NB4 (cell line): ENCODE measurements around the gene ATP13A2.

Source experiments
- DNase-seq: peaks from one replicate; pipeline ENCODE4 v3.0.0; 2010; ENCODE audit warnings: low read depth
- H3K4me3 ChIP-seq: one replicate; pipeline ENCODE4 v1.5.1; 2011; ENCODE audit warnings: mild to moderate bottlenecking, low read depth, low read length, moderate library complexity
- CTCF ChIP-seq: IDR thresholded peaks from one replicate; pipeline ENCODE4 v1.5.1; 2012; ENCODE audit warnings: low read depth, low read length
- MAX ChIP-seq: IDR thresholded peaks from 2 replicates; pipeline ENCODE4 v1.6.1; 2011; ENCODE audit warnings: low read depth, low read length
- MYC ChIP-seq: IDR thresholded peaks from 2 replicates; pipeline ENCODE4 v1.6.1; 2011; ENCODE audit warnings: low read depth, low read length
- POLR2A ChIP-seq: IDR thresholded peaks from 2 replicates; pipeline ENCODE4 v1.6.1; 2011; ENCODE audit warnings: mild to moderate bottlenecking; ENCODE audit not compliant: insufficient read length; ENCODE audit errors: extremely low read depth

ATP13A2 gene

GRCh38 chr1:17039522-17039921 lies 27.8 kb upstream of the ATP13A2 start:
- no peak overlapping the region for H3K4me3 ChIP-seq
- TF ChIP-seq MAX, result no peak
- no peak for TF ChIP-seq CTCF
- TF ChIP-seq POLR2A, result no peak
- TF ChIP-seq MYC, result no peak
- no peak for DNase-seq

- no peak for DNase-seq
- H3K4me3 ChIP-seq, result no peak overlapping the region
- TF ChIP-seq MYC, result no peak
- TF ChIP-seq POLR2A, result no peak
- no peak for TF ChIP-seq CTCF
These were observed 21.8 kb upstream of the ATP13A2 start for GRCh38 chr1:17033481-17033880.

GRCh38 chr1:17032741-17033140 lies 21.0 kb upstream of the ATP13A2 start:
- no peak for DNase-seq
- H3K4me3 ChIP-seq, result no peak overlapping the region
- no peak for TF ChIP-seq MAX
- no peak for TF ChIP-seq MYC
- no peak for TF ChIP-seq POLR2A
- no peak for TF ChIP-seq CTCF

GRCh38 chr1:17031436-17031835 lies 19.7 kb upstream of the ATP13A2 start:
- TF ChIP-seq MYC (no peak), MAX (no peak), CTCF (no peak), POLR2A (no peak)
- no peak overlapping the region for H3K4me3 ChIP-seq
- no peak for DNase-seq

- H3K4me3 ChIP-seq, result no peak overlapping the region
- no peak for TF ChIP-seq MYC
- TF ChIP-seq MAX, result no peak
- TF ChIP-seq CTCF, result no peak
- no peak for TF ChIP-seq POLR2A
- no peak for DNase-seq
These were observed 18.5 kb upstream of the ATP13A2 start for GRCh38 chr1:17030206-17030605.

GRCh38 chr1:17028662-17029188 lies 17.0 kb upstream of the ATP13A2 start:
- DNase-seq, result no peak
- no peak for TF ChIP-seq POLR2A
- no peak for TF ChIP-seq MAX
- no peak for TF ChIP-seq MYC
- no peak for TF ChIP-seq CTCF
- no peak overlapping the region for H3K4me3 ChIP-seq
